ENCODE results near the gene IRF4.

Gene IRF4

GRCh38 chr6:454148-454991 lies 62.8 kb downstream of the IRF4 start:
- peak; percentile 7 for DNase-seq (ENCODE audit: low read depth)
- no peaks in the 10 kb centered on the region for H3K27me3 ChIP-seq (replicated peaks; ENCODE audit: control insufficient read depth, insufficient read depth, low read length)
- peaks cover 36% of the 10 kb centered on the region for H3K4me1 ChIP-seq (ENCODE audit: control insufficient read depth, insufficient read depth, low read length)
- H3K9ac ChIP-seq (ENCODE audit: low read length), result peak overlapping the region; percentile 80
- peaks cover 5% of the 10 kb centered on the region for H3K36me3 ChIP-seq (ENCODE audit: control insufficient read depth, insufficient read depth, low read length, severe bottlenecking)
- H3K4me3 ChIP-seq (ENCODE audit: low read length), result peak overlapping the region; percentile 80
- peaks cover 10% of the 10 kb centered on the region for H3K9me3 ChIP-seq (ENCODE audit: control insufficient read depth, low read length)

- peak overlapping the region; percentile 80 for H3K4me3 ChIP-seq (ENCODE audit: low read length)
- DNase-seq (ENCODE audit: low read depth), result no peak
- no peaks in the 10 kb centered on the region for H3K27me3 ChIP-seq (replicated peaks; ENCODE audit: control insufficient read depth, insufficient read depth, low read length)
- H3K4me1 ChIP-seq (ENCODE audit: control insufficient read depth, insufficient read depth, low read length), result peaks cover 40% of the 10 kb centered on the region
- peak overlapping the region; percentile 80 for H3K9ac ChIP-seq (ENCODE audit: low read length)
- H3K36me3 ChIP-seq (ENCODE audit: control insufficient read depth, insufficient read depth, low read length, severe bottlenecking), result peaks cover 5% of the 10 kb centered on the region
- peaks cover 10% of the 10 kb centered on the region for H3K9me3 ChIP-seq (ENCODE audit: control insufficient read depth, low read length)
These were observed 63.5 kb downstream of the IRF4 start for GRCh38 chr6:455006-455585.

- DNase-seq (ENCODE audit: low read depth), result no peak
- Histone ChIP-seq H3K36me3 (ENCODE audit: control insufficient read depth, insufficient read depth, low read length, severe bottlenecking) (peaks cover 5% of the 10 kb centered on the region), H3K9ac (ENCODE audit: low read length) (no peak overlapping the region)
These were observed 64.3 kb downstream of the IRF4 start for GRCh38 chr6:455835-456234.

GRCh38 chr6:456358-456867 lies 64.9 kb downstream of the IRF4 start:
- Histone ChIP-seq H3K4me1 (ENCODE audit: control insufficient read depth, insufficient read depth, low read length) (peaks cover 44% of the 10 kb centered on the region), H3K9ac (ENCODE audit: low read length) (no peak overlapping the region), H3K27me3 (replicated peaks; ENCODE audit: control insufficient read depth, insufficient read depth, low read length) (no peaks in the 10 kb centered on the region), H3K36me3 (ENCODE audit: control insufficient read depth, insufficient read depth, low read length, severe bottlenecking) (peaks cover 5% of the 10 kb centered on the region), H3K4me3 (ENCODE audit: low read length) (no peak overlapping the region), H3K9me3 (ENCODE audit: control insufficient read depth, low read length) (peaks cover 10% of the 10 kb centered on the region)
- no peak for DNase-seq (ENCODE audit: low read depth)

More at GRCh38 chr6:455835-456234, 64.3 kb downstream of the IRF4 start:
- H3K27me3 ChIP-seq (replicated peaks; ENCODE audit: control insufficient read depth, insufficient read depth, low read length), result no peaks in the 10 kb centered on the region
- H3K9me3 ChIP-seq (ENCODE audit: control insufficient read depth, low read length), result peaks cover 10% of the 10 kb centered on the region
- peaks cover 44% of the 10 kb centered on the region for H3K4me1 ChIP-seq (ENCODE audit: control insufficient read depth, insufficient read depth, low read length)
- no peak overlapping the region for H3K4me3 ChIP-seq (ENCODE audit: low read length)

GRCh38 chr6:456887-457286 lies 65.3 kb downstream of the IRF4 start:
- DNase-seq (ENCODE audit: low read depth), result no peak
- Histone ChIP-seq H3K4me3 (ENCODE audit: low read length) (no peak overlapping the region), H3K27me3 (replicated peaks; ENCODE audit: control insufficient read depth, insufficient read depth, low read length) (no peaks in the 10 kb centered on the region), H3K36me3 (ENCODE audit: control insufficient read depth, insufficient read depth, low read length, severe bottlenecking) (peaks cover 5% of the 10 kb centered on the region), H3K4me1 (ENCODE audit: control insufficient read depth, insufficient read depth, low read length) (peaks cover 39% of the 10 kb centered on the region), H3K9ac (ENCODE audit: low read length) (no peak overlapping the region), H3K9me3 (ENCODE audit: control insufficient read depth, low read length) (peaks cover 10% of the 10 kb centered on the region)

Measured in adipocyte (in vitro differentiated cells).